ENCODE data around the gene NUP188. TPM values are rescaled to one million over a fixed set of nuclear protein-coding genes. Genes with fewer than 3 reads are reported as not detected.
A peak's percentile ranks its signal among the peaks of the same experiment; 100 is the strongest.

NUP188 gene
- total and polyA plus RNA-seq, 2 donors (not counting 1 experiment from before 2014, with no cell fraction given): 42.8 to 83.6 TPM

GRCh38 chr9:129027224-129027684 lies 79.8 kb downstream of the NUP188 start:
- Histone ChIP-seq H3K79me2 (ENCODE audit: control insufficient read depth, insufficient read depth, low read length) (peaks cover 39% of the 10 kb centered on the region), H3K4me3 (ENCODE audit: control extremely low read depth in 1 of 5, extremely low read depth in 1 of 5, insufficient read depth in 1 of 5, low read depth in 2 of 5, low read length in 4 of 5) (peak overlapping the region; percentile 11 to 76 (median 63)), H3K27ac (ENCODE audit: low read length in 2 of 2) (peak overlapping the region in 1 of 2 donors; percentile 70), H4K20me1 (ENCODE audit: control insufficient read depth, insufficient read depth, low read length, poor library complexity, severe bottlenecking) (peaks cover 33% of the 10 kb centered on the region), H3K9me3 (ENCODE audit: control extremely low read depth in 1 of 3, control insufficient read depth in 2 of 3, insufficient read depth in 1 of 3, low read length in 2 of 3) (no peaks in the 10 kb centered on the region), H3K27me3 (replicated peaks in 1 of 4; ENCODE audit: control extremely low read depth in 1 of 4, control insufficient read depth in 3 of 4, insufficient read depth in 4 of 4, low read length in 3 of 4) (no peaks in the 10 kb centered on the region), H3K4me2 (replicated peaks; ENCODE audit: low read depth, low read length, poor library complexity, severe bottlenecking) (peak overlapping the region; percentile 87), H3K36me3 (replicated peaks in 1 of 2; ENCODE audit: control extremely low read depth in 1 of 2, control insufficient read depth in 1 of 2, extremely low read depth in 1 of 2, insufficient read depth in 2 of 2, low read length in 1 of 2) (peaks cover 0 to 2% of the 10 kb centered on the region in 2 experiments), H3K4me1 (ENCODE audit: control insufficient read depth in 2 of 2, insufficient read depth in 2 of 2, low read length in 2 of 2) (peaks cover 11 to 16% of the 10 kb centered on the region in 2 donors), H3K9ac (ENCODE audit: low read length) (peak overlapping the region; percentile 67), H2AFZ (ENCODE audit: insufficient read depth, low read depth, low read length, poor library complexity, severe bottlenecking) (peak overlapping the region; percentile 69)
- H3K27ac Mint-ChIP-seq: peak overlapping the region; percentile 84
- H3K27me3 Mint-ChIP-seq: no peaks in the 10 kb centered on the region
- 52% methylated on average over 8 of the region's 9 CpGs for WGBS (ENCODE audit: insufficient coverage)
- H3K4me3 Mint-ChIP-seq: peak overlapping the region; percentile 89
- peaks cover 24% of the 10 kb centered on the region for H3K4me1 Mint-ChIP-seq
- POLR2A ChIA-PET: interaction anchor here (1.8 to 2.3 kb wide), 2 partner anchors 9 to 54 kb away, joined by 10 to 13 read pairs; partner anchors contain the start of genes DOLPP1 and MIGA2
- no peak for DNase-seq
- TF ChIP-seq, protein P1, sequence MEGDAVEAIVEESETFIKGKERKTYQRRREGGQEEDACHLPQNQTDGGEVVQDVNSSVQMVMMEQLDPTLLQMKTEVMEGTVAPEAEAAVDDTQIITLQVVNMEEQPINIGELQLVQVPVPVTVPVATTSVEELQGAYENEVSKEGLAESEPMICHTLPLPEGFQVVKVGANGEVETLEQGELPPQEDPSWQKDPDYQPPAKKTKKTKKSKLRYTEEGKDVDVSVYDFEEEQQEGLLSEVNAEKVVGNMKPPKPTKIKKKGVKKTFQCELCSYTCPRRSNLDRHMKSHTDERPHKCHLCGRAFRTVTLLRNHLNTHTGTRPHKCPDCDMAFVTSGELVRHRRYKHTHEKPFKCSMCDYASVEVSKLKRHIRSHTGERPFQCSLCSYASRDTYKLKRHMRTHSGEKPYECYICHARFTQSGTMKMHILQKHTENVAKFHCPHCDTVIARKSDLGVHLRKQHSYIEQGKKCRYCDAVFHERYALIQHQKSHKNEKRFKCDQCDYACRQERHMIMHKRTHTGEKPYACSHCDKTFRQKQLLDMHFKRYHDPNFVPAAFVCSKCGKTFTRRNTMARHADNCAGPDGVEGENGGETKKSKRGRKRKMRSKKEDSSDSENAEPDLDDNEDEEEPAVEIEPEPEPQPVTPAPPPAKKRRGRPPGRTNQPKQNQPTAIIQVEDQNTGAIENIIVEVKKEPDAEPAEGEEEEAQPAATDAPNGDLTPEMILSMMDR (IDR thresholded peaks at IDR 0.05): no peak
- TF ChIP-seq EZH2 (IDR thresholded peaks at IDR 0.05; ENCODE audit: borderline replicate concordance, insufficient read depth, low read depth, low read length, poor library complexity, severe bottlenecking): no peak
- H3K9me3 Mint-ChIP-seq (ENCODE audit: insufficient read depth): no peaks in the 10 kb centered on the region
- no peak for ATAC-seq (ENCODE audit: low read depth)
- intact Hi-C loops (cut with micrococcal nuclease): no loop called here
- CTCF ChIA-PET: interaction anchor here (1.4 kb wide), 1 partner anchor 21 kb away, joined by 5 read pairs; no protein-coding TSS in a partner anchor

GRCh38 chr9:129027685-129028191 lies 80.2 kb downstream of the NUP188 start:
- 3% methylated on average over 47 of the region's 47 CpGs for WGBS (ENCODE audit: insufficient coverage)
- Histone ChIP-seq H3K4me3 (ENCODE audit: control extremely low read depth in 1 of 5, extremely low read depth in 1 of 5, insufficient read depth in 1 of 5, low read depth in 2 of 5, low read length in 4 of 5) (peak overlapping the region; percentile 11 to 76 (median 63)), H3K36me3 (replicated peaks in 1 of 2; ENCODE audit: control extremely low read depth in 1 of 2, control insufficient read depth in 1 of 2, extremely low read depth in 1 of 2, insufficient read depth in 2 of 2, low read length in 1 of 2) (peaks cover 0 to 2% of the 10 kb centered on the region in 2 experiments), H3K9me3 (ENCODE audit: control extremely low read depth in 1 of 3, control insufficient read depth in 2 of 3, insufficient read depth in 1 of 3, low read length in 2 of 3) (no peaks in the 10 kb centered on the region), H3K27ac (ENCODE audit: low read length in 2 of 2) (peak overlapping the region in 1 of 2 donors; percentile 70), H2AFZ (ENCODE audit: insufficient read depth, low read depth, low read length, poor library complexity, severe bottlenecking) (peak overlapping the region; percentile 69), H3K4me2 (replicated peaks; ENCODE audit: low read depth, low read length, poor library complexity, severe bottlenecking) (peak overlapping the region; percentile 87), H3K79me2 (ENCODE audit: control insufficient read depth, insufficient read depth, low read length) (peaks cover 37% of the 10 kb centered on the region), H4K20me1 (ENCODE audit: control insufficient read depth, insufficient read depth, low read length, poor library complexity, severe bottlenecking) (peaks cover 30% of the 10 kb centered on the region), H3K9ac (ENCODE audit: low read length) (peak overlapping the region; percentile 67), H3K27me3 (replicated peaks in 1 of 4; ENCODE audit: control extremely low read depth in 1 of 4, control insufficient read depth in 3 of 4, insufficient read depth in 4 of 4, low read length in 3 of 4) (no peaks in the 10 kb centered on the region), H3K4me1 (ENCODE audit: control insufficient read depth in 2 of 2, insufficient read depth in 2 of 2, low read length in 2 of 2) (peaks cover 11 to 16% of the 10 kb centered on the region in 2 donors)
- H3K27me3 Mint-ChIP-seq: no peaks in the 10 kb centered on the region
- H3K4me3 Mint-ChIP-seq: peak overlapping the region; percentile 89
- peak; percentile 34 for ATAC-seq (ENCODE audit: low read depth)
- TF ChIP-seq, protein P1 (IDR thresholded peaks at IDR 0.05): no peak
- no peak for TF ChIP-seq EZH2 (IDR thresholded peaks at IDR 0.05; ENCODE audit: borderline replicate concordance, insufficient read depth, low read depth, low read length, poor library complexity, severe bottlenecking)
- POLR2A ChIA-PET: interaction anchor here (0.6 to 2.3 kb wide), 3 partner anchors 9 to 708 kb away, joined by 4 to 13 read pairs (median 10); partner anchors contain the start of genes DOLPP1 and MIGA2
- peak overlapping the region; percentile 84 for H3K27ac Mint-ChIP-seq
- no peaks in the 10 kb centered on the region for H3K9me3 Mint-ChIP-seq (ENCODE audit: insufficient read depth)
- DNase-seq: no peak
- CTCF ChIA-PET: interaction anchor here (0.6 to 1.6 kb wide), 7 partner anchors 11 to 598 kb away, joined by 3 to 7 read pairs (median 4); partner anchors contain the start of gene DOLPP1
- intact Hi-C loops (cut with micrococcal nuclease): loop anchor here (1.0 to 2.0 kb wide), 5 partner anchors 9 to 151 kb away; partner anchors contain the start of genes CRAT, DOLK, DOLPP1 and IER5L
- H3K4me1 Mint-ChIP-seq: peaks cover 22% of the 10 kb centered on the region

Data from B cell (primary cell).